Activated effector memory CD4-positive, alpha-beta T cell treated with anti-CD3 and anti-CD28 coated beads, Interleukin-2, amount 50 U/mL, for 16 hours (primary cell): ENCODE measurements around the gene MRPL45.
A peak's percentile ranks its signal among the peaks of the same experiment; 100 is the strongest.

Source experiments
- DNase-seq: peaks from one replicate; pipeline ENCODE4 v3.0.0-alpha.2; 2020

The MRPL45 gene

GRCh38 chr17:38325221-38325851 is 28.4 kb downstream of the MRPL45 start:
- peak; percentile 14 for DNase-seq

- peak; percentile 56 for DNase-seq
Observed at GRCh38 chr17:38326996-38327792, 30.2 kb downstream of the MRPL45 start.

DNA sequence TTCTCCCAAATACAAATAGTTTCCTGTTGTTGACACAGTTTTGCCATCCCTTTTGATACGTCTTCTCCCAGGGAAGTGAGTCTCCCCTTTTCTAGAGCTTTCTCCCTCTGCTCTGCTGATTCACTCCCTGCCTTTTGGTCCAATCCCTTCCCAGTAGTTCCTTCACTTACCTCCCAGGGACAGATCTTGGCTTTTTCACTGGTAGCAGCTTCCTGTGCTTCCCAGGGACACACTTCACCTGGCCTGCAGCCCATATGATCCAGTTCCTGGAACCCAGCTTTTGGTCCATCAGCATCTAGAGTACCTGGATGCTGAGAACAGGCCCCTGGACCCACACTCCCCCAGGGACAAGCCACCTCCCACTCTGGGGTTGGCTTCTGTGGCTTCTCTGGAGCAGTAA is 31.0 kb downstream of the MRPL45 start:
- peak; percentile 14 for DNase-seq

- DNase-seq = peak; percentile 19
Observed at GRCh38 chr17:38328620-38329019, 31.7 kb downstream of the MRPL45 start.

DNA sequence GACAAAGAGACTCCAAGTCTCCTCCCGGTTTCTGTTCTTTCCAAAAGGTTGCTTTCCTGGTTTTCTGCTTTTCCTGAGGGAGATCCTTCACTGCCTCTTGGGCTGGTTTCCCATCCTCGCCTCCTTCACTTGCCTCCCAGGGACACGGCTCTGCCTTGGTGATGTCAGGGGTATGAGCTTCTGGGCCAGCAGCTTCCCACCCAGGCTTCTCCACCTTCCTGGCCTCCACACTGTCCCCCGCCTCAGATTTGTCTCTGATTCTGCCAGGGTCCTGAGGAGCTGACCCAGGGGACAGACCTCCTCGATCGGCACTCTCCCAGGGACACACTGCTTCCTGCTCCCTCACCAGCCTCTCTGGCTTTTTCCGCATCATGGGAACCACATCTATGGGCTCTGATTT is 32.3 kb downstream of the MRPL45 start:
- no peak for DNase-seq

DNA sequence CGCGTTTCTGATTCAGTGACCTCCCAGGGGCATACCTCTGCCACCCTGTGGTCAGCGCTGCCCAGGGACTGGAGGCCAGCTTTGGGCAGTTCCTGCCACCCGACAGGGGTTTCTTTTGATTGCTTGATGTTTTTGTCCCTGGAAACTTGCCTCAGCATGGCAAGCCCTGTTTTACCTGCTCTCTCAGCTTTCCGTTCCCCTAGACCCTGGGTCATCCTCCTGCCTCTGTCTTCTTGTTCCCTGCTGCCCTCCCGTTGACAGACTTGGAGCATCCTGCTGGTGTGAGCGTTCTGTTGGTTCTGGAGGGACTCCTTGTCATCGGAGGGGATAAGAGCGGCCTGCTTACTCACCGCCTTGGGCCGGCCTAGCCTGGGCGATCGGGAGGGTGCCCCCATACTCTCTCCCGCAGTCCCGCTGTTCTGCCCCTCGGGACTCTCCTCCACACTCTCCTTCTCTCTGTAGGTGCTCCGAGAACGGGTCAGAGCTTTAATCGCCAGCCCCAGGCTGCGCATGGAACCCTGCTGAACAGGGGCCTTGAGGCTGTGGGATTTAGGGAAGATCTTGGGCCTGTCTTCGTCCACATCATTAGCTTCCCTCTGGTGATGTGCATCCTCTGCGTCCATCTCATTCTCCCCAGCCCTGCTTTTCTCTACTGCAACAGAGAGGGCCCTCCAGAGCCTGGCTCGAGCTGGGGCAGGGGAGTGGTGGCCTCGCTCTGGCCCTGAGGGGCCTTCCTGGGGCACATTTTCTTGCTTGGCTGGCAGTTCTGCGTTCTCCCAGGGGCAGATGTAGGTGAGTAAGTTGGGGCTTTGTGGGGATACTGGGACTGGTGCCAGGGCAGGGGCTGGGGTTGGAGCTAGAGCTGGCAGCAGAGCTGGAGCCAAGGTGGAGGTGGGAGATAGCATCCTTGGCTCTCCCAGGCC is 33.1 kb downstream of the MRPL45 start:
- peak; percentile 51 for DNase-seq

GRCh38 chr17:38330941-38331411 is 34.0 kb downstream of the MRPL45 start:
- peak; percentile 53 for DNase-seq

- DNase-seq = no peak
Observed at GRCh38 chr17:38332735-38333134, 35.8 kb downstream of the MRPL45 start.

DNA sequence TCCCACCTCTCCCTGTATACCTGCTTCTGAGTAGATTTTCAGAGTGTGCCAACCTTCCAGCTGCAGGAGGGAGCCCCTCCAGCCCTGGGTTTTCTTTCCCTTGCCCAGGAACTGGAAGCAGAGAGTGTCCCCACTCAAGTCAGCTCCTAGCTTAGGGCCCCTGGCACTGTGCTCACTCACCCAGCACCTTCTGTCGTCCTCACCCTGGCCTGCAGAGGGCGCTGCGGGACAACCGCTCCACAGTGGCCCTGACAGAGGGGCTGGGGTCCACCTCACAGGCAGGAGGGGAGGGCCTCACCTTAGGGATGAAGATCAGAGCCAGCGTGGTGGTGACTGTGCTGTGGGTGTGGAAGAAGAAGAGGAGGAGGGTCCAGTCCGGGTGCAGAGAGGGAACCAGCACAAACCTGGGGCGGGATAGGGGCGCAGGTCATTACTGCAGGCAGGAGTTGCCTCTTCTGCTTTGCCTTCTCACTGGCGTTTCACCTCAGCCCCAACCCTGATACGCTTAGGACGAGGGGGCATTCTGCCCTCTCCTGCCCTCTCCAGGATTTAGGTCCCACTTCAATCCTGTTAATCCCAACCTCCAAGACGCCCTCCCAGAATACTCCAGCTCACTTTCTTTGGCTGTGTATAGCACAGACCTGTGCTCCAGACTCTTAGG is 36.8 kb downstream of the MRPL45 start:
- peak; percentile 81 for DNase-seq

- DNase-seq = peak; percentile 43
Observed at GRCh38 chr17:38334480-38335364, 37.8 kb downstream of the MRPL45 start.

DNA sequence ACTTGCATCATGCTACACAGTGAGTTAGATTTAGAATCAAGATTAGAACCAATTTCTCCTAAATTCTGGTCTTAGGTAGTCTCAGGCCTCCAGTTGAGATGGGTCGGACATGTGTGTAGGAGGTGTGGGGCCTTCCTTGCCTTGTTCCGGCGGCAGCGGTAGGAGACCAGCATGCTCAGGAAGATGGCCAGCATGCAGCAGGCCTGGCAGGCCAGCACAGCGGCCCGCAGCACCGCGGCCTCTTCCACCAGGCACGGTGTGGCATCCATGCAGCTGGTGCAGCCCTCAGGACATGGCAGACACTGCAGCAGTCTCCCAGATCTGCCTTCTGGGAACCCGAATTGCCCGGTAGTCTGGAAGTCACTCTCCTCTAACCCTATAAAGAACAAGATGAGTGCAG is 39.9 kb downstream of the MRPL45 start:
- peak; percentile 28 for DNase-seq

- DNase-seq = peak; percentile 33
Observed at GRCh38 chr17:38338053-38338452, 41.1 kb downstream of the MRPL45 start.

- DNase-seq = no peak
Observed at GRCh38 chr17:38338535-38338934, 41.6 kb downstream of the MRPL45 start.

- no peak for DNase-seq
Observed at GRCh38 chr17:38339891-38340290, 42.9 kb downstream of the MRPL45 start.

DNA sequence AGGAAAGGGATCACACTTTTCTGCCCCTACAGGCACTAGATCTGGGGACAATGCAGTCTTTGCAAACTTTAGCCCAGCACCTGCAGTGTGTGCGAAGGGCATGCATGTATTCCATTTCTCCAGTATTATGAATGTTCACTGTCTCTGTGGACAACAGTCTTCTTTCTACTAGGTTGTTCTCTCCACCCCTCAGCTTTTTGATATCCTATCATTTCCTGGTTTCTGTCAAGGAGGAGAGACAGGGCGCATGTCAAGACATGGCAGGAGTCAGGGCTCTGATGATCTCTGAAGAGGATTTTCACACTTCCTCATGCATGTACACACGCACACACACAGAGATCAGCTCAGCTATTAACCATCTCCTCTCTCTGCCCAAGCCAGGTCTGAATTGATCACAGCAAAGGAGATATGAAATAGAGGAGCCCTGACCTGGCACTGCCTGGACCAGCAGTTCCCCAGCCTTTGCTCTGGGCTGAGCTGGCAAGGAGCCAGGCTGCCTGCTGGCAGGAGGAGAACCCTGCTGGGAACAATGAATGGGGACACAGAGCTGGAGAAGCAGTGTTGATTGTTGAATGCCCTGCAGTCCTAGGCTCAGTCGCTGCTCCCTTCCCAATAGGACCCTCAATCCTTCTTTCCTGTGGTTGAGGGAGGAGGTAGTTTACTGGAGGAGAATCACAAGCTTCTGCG is 44.2 kb downstream of the MRPL45 start:
- no peak for DNase-seq

DNA sequence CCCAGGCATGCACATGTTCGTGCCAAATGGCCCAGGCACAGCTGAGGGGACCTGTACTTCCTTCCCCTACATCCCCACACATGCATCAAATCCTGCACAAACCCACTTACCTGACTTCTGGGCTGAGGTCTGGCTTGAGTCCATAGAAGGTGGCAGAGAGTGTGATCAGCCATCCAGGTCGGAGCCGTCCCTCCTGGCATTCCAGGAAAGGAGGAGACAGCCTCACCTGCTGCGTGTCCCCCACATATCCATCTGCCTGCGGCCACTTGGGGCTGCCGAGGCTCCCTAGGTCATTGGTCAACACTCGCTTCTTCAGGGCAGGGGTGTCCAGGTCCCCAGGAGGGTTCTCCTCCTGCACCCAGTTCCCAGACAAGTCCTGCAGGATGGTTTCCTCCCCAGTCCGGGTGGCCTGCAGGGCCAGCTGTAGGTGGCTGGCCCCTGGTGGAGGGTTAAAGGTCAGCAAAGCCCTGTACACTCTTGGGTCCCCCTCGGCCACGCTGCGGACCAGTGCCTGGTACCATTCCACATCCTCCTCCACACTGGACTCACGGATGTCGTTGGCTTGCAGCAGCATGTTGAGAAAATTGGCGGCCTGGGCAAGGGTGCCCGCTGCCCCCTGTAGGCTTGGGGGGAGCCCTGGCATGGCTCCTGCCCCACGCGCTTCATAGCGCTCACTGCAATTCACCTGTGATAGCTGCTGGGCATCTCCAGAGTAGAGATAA is 46.1 kb downstream of the MRPL45 start:
- DNase-seq = peak; percentile 38

DNA sequence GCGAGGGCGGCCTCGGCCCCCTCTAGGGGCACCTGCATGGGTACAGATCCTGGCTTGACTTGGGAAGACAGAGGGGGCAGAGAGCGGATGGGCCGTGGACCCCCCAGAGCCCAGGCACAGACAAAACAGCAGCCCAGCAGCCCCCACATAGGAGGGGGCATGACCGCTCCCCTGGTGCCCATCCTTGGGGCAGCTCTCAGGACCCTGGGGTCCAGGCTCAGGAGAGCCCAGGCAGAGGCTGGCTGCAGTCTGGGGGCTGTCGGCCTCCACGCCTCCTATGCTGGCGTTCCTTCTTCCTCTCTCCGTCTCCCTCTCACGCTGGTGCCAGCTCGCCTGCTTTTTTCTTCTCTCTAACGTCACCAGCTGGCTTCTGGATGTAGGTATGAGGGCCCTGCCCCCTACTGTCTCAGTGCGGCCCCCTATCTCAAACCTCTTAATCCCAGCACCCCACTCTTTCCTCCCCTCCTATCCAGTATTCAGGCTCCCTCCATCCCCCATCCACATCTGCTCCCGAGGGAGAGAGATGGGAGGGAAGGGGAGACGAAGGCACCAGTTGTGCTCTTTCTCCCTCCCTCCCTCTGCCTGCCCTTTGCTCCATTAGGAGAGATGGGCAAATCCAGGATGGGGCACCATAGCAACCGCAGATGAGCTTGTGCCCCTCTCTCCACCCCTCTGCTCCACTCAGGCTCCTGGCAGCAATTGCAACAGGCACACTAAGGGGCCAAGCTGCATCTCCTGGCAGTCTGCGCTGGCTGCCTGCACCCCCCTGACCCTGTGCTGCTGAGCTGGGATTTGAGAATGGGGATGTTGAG is 46.8 kb downstream of the MRPL45 start, which contains the start of gene GPR179:
GPR179 (minus strand) TSS at position 349 of the 812 bp plus-strand sequence; CDS start at position 182, 167 bp downstream.
- DNase-seq = no peak

DNA sequence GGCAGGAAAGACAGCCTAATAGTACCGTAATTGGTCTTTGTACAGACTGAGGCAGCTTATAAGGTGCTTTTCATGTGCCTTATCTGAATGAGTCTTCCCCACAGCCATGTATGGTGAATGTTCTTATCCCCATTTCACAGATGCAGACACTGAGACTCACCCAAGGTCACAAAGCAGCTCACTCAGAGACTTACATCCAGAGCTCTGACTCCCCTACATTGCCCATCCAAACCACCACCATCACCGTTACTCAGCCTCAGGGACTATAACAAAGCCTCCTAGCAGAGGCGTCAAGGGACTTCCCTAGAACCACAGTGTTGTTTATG is 47.4 kb downstream of the MRPL45 start:
- no peak for DNase-seq

GRCh38 chr17:38345743-38346142 is 48.8 kb downstream of the MRPL45 start:
- DNase-seq = no peak
